ENCODE data around the gene OGN.

The OGN gene

DNA sequence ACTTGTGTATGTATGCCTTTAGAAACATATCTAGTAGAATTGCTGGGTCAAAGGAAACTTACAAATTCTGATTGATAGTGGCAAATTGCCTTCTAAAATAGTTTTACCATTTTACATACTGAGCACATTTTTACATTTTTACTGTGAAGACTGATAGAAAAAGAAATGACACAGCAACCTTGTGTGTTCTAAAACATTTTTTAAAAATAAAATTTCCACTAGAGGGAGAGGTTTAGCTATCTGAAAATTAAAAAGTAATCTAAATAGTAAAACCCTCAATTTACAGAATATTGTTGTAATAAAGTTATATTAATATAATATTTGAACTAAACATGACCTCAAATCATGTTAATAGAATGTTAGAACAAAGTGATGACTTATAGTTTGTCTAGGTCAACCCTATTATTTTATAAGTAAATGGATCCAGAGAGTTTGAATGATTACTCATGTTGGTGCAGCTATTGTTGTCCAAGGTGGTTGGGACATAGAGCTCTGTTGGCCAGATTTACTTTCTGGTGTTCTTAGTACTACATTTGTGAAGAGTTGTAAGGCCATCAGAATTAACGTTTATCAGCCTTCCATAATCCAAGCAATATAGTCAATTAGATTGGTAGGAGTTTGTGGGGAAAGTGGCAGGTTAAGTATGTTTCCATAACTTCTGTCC, 61.4 kb downstream of the OGN start:
- no peak for DNase-seq

DNA sequence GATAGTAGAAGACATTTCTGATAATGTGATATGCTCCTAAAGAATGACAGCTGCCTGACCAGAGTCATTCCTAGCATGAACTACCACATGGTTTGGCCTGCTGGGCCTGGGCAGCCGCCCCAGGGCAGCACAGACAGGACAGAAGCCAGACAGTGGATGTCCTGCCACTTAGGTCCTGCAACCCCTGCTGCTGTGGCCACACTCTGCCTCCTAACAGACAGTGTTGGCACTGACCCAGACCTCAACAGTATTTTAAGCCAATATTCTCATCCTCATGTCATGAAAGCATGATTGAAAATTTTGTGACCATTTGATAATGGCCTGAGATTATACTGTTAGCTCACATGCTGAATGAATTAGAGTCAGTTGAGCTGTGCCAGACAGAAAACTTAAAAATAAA, 62.8 kb downstream of the OGN start:
- DNase-seq = no peak

DNA sequence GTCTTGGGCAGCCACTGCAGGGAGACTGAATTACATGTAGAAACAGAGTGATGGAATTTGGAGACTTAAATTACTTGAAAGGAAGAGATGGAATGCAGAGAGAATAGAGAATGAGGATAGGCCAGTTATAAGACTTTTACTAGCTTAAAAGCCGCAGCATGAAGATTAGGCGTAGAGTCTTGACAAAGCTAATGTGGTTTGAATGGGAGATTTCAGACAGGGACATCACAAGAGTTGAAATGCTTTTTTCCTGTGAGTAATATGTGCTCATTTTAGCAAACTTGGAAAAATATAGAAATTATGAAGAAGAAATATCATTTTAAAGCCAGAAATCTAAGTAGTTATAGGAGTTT, 71.1 kb downstream of the OGN start:
- no peak for DNase-seq
